GM12892 (cell line): Measurements from ENCODE around the gene EPHX1.

ENCODE experiments used
- POLR2AphosphoS5 ChIP-seq: IDR thresholded peaks from 2 replicates; pipeline ENCODE4 v1.6.1; 2011; ENCODE audit warnings: low read depth, low read length, control low read depth
- TAF1 ChIP-seq: IDR thresholded peaks from 2 replicates; pipeline ENCODE4 v1.6.1; 2011; ENCODE audit warnings: low read depth, mild to moderate bottlenecking, control low read depth, low read length, borderline replicate concordance

- no peak for TF ChIP-seq TAF1
- TF ChIP-seq POLR2AphosphoS5 = no peak
Measured at GRCh38 chr1:225853441-225853840, 43.5 kb downstream of the EPHX1 start.
